Fibroblast of peridontal ligament (primary cell): ENCODE data around the gene JPH2.

Experiments used
- DNase-seq: peaks from one replicate; pipeline ENCODE4 v3.0.0-alpha.2; 2010; ENCODE audit errors: extremely low read depth

The JPH2 gene

GRCh38 chr20:44125332-44126127 is 61.5 kb downstream of the JPH2 start:
- no peak for DNase-seq

GRCh38 chr20:44123874-44124535 is 63.0 kb downstream of the JPH2 start:
- DNase-seq, result no peak

- no peak for DNase-seq
Measured at GRCh38 chr20:44123251-44123650, 63.7 kb downstream of the JPH2 start.

- DNase-seq, result no peak
Measured at GRCh38 chr20:44120676-44121425, 66.1 kb downstream of the JPH2 start.

GRCh38 chr20:44118185-44119033 is 68.6 kb downstream of the JPH2 start:
- DNase-seq, result no peak

- DNase-seq, result no peak
Measured at GRCh38 chr20:44117296-44118184, 69.4 kb downstream of the JPH2 start.

GRCh38 chr20:44115762-44116644 is 71.0 kb downstream of the JPH2 start:
- DNase-seq, result no peak

GRCh38 chr20:44115181-44115580 is 71.8 kb downstream of the JPH2 start:
- DNase-seq, result no peak

GRCh38 chr20:44113618-44114376 is 73.2 kb downstream of the JPH2 start:
- DNase-seq, result no peak

GRCh38 chr20:44112889-44113617 is 73.9 kb downstream of the JPH2 start:
- DNase-seq, result no peak

- DNase-seq, result no peak
Measured at GRCh38 chr20:44112456-44112855, 74.5 kb downstream of the JPH2 start.

- DNase-seq, result peak; percentile 23
Measured at GRCh38 chr20:44111712-44112335, 75.2 kb downstream of the JPH2 start.

- DNase-seq, result no peak
Measured at GRCh38 chr20:44110816-44111568, 76.0 kb downstream of the JPH2 start.

- no peak for DNase-seq
Measured at GRCh38 chr20:44109951-44110361, 77.0 kb downstream of the JPH2 start.

GRCh38 chr20:44106615-44107014 is 80.4 kb downstream of the JPH2 start:
- DNase-seq, result no peak

GRCh38 chr20:44104798-44105517 is 82.0 kb downstream of the JPH2 start:
- DNase-seq, result peak; percentile 80
